ENCODE data around the gene FOXR1.

DNA sequence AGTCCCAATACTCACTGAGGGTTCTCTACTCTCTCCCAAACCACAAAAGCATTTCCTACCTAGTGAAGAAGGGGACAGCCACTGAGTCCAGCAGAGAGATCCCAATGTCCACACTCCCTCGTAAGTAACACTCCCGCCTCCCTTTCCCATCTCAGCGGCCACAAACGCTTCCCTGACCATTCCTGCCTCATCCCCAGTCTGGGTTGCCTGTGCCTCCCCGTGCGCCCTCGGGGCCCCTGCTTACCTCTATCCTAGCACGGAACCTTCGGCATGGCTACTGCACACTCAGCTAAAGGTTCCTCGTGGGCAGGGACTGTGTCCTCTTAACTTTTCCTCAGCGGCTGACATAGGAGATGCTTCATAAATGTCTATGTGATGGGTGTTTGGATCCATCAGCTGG is 14.0 kb upstream of the FOXR1 start:
- TF ChIP-seq NR3C1 (CRISPR knock-in tag; conservative IDR thresholded peaks at IDR 0.05; ENCODE audit: low read depth): no peak
- TF ChIP-seq, protein P1, sequence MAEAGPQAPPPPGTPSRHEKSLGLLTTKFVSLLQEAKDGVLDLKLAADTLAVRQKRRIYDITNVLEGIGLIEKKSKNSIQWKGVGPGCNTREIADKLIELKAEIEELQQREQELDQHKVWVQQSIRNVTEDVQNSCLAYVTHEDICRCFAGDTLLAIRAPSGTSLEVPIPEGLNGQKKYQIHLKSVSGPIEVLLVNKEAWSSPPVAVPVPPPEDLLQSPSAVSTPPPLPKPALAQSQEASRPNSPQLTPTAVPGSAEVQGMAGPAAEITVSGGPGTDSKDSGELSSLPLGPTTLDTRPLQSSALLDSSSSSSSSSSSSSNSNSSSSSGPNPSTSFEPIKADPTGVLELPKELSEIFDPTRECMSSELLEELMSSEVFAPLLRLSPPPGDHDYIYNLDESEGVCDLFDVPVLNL (CRISPR knock-in tag; IDR thresholded peaks at IDR 0.05; ENCODE audit: borderline replicate concordance, low read depth): no peak
- no peak for TF ChIP-seq GABPB1 (CRISPR knock-in tag; IDR thresholded peaks at IDR 0.05)
- TF ChIP-seq, protein P2, sequence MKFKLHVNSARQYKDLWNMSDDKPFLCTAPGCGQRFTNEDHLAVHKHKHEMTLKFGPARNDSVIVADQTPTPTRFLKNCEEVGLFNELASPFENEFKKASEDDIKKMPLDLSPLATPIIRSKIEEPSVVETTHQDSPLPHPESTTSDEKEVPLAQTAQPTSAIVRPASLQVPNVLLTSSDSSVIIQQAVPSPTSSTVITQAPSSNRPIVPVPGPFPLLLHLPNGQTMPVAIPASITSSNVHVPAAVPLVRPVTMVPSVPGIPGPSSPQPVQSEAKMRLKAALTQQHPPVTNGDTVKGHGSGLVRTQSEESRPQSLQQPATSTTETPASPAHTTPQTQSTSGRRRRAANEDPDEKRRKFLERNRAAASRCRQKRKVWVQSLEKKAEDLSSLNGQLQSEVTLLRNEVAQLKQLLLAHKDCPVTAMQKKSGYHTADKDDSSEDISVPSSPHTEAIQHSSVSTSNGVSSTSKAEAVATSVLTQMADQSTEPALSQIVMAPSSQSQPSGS (CRISPR knock-in tag; IDR thresholded peaks at IDR 0.05; ENCODE audit: borderline replicate concordance, low read depth): no peak
- TF ChIP-seq, protein P3, sequence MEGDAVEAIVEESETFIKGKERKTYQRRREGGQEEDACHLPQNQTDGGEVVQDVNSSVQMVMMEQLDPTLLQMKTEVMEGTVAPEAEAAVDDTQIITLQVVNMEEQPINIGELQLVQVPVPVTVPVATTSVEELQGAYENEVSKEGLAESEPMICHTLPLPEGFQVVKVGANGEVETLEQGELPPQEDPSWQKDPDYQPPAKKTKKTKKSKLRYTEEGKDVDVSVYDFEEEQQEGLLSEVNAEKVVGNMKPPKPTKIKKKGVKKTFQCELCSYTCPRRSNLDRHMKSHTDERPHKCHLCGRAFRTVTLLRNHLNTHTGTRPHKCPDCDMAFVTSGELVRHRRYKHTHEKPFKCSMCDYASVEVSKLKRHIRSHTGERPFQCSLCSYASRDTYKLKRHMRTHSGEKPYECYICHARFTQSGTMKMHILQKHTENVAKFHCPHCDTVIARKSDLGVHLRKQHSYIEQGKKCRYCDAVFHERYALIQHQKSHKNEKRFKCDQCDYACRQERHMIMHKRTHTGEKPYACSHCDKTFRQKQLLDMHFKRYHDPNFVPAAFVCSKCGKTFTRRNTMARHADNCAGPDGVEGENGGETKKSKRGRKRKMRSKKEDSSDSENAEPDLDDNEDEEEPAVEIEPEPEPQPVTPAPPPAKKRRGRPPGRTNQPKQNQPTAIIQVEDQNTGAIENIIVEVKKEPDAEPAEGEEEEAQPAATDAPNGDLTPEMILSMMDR (IDR thresholded peaks at IDR 0.05): no peak
- TF ChIP-seq NFYB (CRISPR knock-in tag; conservative IDR thresholded peaks at IDR 0.05; ENCODE audit: low read depth): no peak
- TF ChIP-seq ZNF671 (CRISPR knock-in tag; IDR thresholded peaks at IDR 0.05): no peak
- no peak for TF ChIP-seq ZNF121 (CRISPR knock-in tag; IDR thresholded peaks at IDR 0.05)
- TF ChIP-seq, protein P4, sequence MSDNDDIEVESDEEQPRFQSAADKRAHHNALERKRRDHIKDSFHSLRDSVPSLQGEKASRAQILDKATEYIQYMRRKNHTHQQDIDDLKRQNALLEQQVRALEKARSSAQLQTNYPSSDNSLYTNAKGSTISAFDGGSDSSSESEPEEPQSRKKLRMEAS (CRISPR knock-in tag; IDR thresholded peaks at IDR 0.05): no peak
- no peak for TF ChIP-seq ZNF138 (CRISPR knock-in tag; conservative IDR thresholded peaks at IDR 0.05)
- no peak for TF ChIP-seq CREB1 (CRISPR knock-in tag; IDR thresholded peaks at IDR 0.05)
- TF ChIP-seq, protein P5, sequence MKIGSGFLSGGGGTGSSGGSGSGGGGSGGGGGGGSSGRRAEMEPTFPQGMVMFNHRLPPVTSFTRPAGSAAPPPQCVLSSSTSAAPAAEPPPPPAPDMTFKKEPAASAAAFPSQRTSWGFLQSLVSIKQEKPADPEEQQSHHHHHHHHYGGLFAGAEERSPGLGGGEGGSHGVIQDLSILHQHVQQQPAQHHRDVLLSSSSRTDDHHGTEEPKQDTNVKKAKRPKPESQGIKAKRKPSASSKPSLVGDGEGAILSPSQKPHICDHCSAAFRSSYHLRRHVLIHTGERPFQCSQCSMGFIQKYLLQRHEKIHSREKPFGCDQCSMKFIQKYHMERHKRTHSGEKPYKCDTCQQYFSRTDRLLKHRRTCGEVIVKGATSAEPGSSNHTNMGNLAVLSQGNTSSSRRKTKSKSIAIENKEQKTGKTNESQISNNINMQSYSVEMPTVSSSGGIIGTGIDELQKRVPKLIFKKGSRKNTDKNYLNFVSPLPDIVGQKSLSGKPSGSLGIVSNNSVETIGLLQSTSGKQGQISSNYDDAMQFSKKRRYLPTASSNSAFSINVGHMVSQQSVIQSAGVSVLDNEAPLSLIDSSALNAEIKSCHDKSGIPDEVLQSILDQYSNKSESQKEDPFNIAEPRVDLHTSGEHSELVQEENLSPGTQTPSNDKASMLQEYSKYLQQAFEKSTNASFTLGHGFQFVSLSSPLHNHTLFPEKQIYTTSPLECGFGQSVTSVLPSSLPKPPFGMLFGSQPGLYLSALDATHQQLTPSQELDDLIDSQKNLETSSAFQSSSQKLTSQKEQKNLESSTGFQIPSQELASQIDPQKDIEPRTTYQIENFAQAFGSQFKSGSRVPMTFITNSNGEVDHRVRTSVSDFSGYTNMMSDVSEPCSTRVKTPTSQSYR (CRISPR knock-in tag; IDR thresholded peaks at IDR 0.05): no peak
- TF ChIP-seq, protein P6, sequence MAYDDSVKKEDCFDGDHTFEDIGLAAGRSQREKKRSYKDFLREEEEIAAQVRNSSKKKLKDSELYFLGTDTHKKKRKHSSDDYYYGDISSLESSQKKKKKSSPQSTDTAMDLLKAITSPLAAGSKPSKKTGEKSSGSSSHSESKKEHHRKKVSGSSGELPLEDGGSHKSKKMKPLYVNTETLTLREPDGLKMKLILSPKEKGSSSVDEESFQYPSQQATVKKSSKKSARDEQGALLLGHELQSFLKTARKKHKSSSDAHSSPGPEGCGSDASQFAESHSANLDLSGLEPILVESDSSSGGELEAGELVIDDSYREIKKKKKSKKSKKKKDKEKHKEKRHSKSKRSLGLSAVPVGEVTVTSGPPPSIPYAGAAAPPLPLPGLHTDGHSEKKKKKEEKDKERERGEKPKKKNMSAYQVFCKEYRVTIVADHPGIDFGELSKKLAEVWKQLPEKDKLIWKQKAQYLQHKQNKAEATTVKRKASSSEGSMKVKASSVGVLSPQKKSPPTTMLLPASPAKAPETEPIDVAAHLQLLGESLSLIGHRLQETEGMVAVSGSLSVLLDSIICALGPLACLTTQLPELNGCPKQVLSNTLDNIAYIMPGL (CRISPR knock-in tag; IDR thresholded peaks at IDR 0.05): no peak
- TF ChIP-seq JUN (CRISPR knock-in tag; IDR thresholded peaks at IDR 0.05): no peak

All from WTC11 (cell line).